Naive B cell (primary cell): Measurements from ENCODE around the gene AUH. TPM values are rescaled to one million over a fixed set of nuclear protein-coding genes. Genes with fewer than 3 reads are reported as not detected.
A peak's percentile ranks its signal among the peaks of the same experiment; 100 is the strongest.

ENCODE experiments used
- ATAC-seq, 2 donors: fragments of 150-1000 bp; cut with Tn5 transposase; 2 replicates each; pipeline ENCODE4 v1.10.0; 2021; ENCODE audit warnings: low read depth in 2 of 2, mild to moderate bottlenecking in 2 of 2, moderate library complexity in 2 of 2
- DNase-seq: peaks from one replicate; pipeline ENCODE4 v3.0.0; 2022
- H3K27ac Mint-ChIP-seq, 6 donors: one replicate each; pipeline ENCODE4 v1.8.0; 2020 to 2022; ENCODE audit warnings: mild to moderate bottlenecking in 6 of 6, mixed read lengths in 6 of 6, moderate library complexity in 5 of 6, inconsistent platforms in 2 of 6
- H3K27me3 Mint-ChIP-seq, 3 donors: one replicate each; pipeline ENCODE4 v1.8.0; 2021 to 2022; ENCODE audit warnings: mixed read lengths in 3 of 3, mild to moderate bottlenecking in 1 of 3
- H3K36me3 Mint-ChIP-seq, 2 donors: one replicate each; pipeline ENCODE4 v1.8.0; 2020 to 2022; ENCODE audit warnings: mixed read lengths in 2 of 2, inconsistent platforms in 1 of 2, mild to moderate bottlenecking in 1 of 2
- H3K4me1 Mint-ChIP-seq, 3 donors: one replicate each; pipeline ENCODE4 v1.8.0; 2020 to 2022; ENCODE audit warnings: mixed read lengths in 3 of 3, inconsistent platforms in 1 of 3, mild to moderate bottlenecking in 1 of 3, moderate library complexity in 1 of 3
- H3K4me3 Mint-ChIP-seq, 8 donors: one replicate each; pipeline ENCODE4 v1.8.0; 2020 to 2022; ENCODE audit warnings: mild to moderate bottlenecking in 8 of 8, mixed read lengths in 8 of 8, moderate library complexity in 8 of 8, inconsistent platforms in 2 of 8
- H3K9me3 Mint-ChIP-seq, 7 donors: one replicate each; pipeline ENCODE4 v1.8.0; 2020 to 2022; ENCODE audit warnings: mixed read lengths in 7 of 7, mild to moderate bottlenecking in 5 of 7, inconsistent platforms in 2 of 7, moderate library complexity in 1 of 7
- polyA plus RNA-seq, 6 donors: library from polyadenylated mRNA; unstranded; fragments of 300-500 nt; fragmentation: Illumina TruSeq; gene quantifications; one replicate each; pipeline ENCODE4 v1.2.3, GENCODE V29; 2021; ENCODE audit warnings: low read depth in 6 of 6

AUH gene
- 10 to 100 TPM in 3 of 6 donors, 1 to 10 TPM in 3; 8.1 to 11.4 (median 10.1) TPM for polyA plus RNA-seq

DNA sequence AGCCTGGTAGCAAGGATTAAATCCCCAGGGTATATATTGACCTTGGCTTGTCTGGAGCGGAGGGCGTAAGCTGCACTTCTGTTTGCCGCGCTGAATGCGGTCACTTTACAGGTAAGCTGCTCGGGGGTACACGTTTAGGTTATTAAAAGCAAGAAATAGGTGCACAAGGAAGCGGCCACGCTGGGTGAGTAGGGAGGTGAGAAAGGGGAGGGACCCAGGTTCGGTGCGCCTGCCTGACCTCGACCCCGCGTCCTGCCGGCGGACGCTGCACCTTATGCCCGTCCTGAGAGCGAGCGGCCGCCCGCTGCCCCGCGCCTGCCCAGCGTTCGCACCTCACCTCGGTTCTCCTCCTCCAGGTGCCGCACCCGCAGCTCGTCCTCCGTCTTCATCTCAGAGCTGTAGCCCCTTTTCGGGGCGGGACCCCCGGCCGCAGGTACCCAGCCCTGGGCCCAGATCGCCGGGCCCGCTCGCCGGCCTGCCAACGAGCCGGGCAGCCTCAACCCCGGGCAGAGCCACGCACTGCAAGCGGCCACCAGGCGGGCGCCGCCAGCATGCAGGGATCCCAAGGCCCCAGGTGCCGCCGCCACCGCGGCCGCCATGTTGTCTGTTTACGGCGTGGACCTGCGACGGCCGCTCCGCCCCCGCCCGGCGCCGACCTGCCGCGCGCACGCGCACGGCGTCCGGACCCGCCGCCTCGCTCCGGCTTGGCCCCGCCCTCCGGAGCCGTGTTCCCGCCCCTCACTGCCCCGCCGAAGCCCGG lies at the start of gene AUH:
AUH (minus strand) TSS at position 628 of the 760 bp plus-strand sequence; CDS start at position 599, 29 bp downstream.
- peaks cover 33 to 43% (median 35%) of the 10 kb centered on the region in 3 donors for H3K4me1 Mint-ChIP-seq
- H3K4me3 Mint-ChIP-seq, result peak within 1 kb of the TSS; percentile 87 to 98 (median 96)
- DNase-seq, result peak; percentile 89
- peak within 1 kb of the TSS; percentile 90 to 96 (median 96) for H3K27ac Mint-ChIP-seq
- ATAC-seq, result peak; percentile 95 to 97
- no peaks in the 10 kb centered on the region for H3K36me3 Mint-ChIP-seq
- H3K9me3 Mint-ChIP-seq, result peaks cover 0 to 5% (median 0%) of the 10 kb centered on the region in 7 donors
- no peaks in the 10 kb centered on the region for H3K27me3 Mint-ChIP-seq

- H3K4me3 Mint-ChIP-seq, result peak overlapping the region in 1 of 8 donors; percentile 48
- no peak overlapping the region for H3K27ac Mint-ChIP-seq
- no peaks in the 10 kb centered on the region for H3K27me3 Mint-ChIP-seq
- H3K4me1 Mint-ChIP-seq, result peaks cover 14 to 24% (median 15%) of the 10 kb centered on the region in 3 donors
- DNase-seq (no peak), ATAC-seq (peak; percentile 57 to 61)
- no peaks in the 10 kb centered on the region for H3K9me3 Mint-ChIP-seq
- H3K36me3 Mint-ChIP-seq, result peaks cover 13 to 14% of the 10 kb centered on the region in 2 donors
Observed at GRCh38 chr9:91411096-91411771, 49.5 kb upstream of the AUH start.

DNA sequence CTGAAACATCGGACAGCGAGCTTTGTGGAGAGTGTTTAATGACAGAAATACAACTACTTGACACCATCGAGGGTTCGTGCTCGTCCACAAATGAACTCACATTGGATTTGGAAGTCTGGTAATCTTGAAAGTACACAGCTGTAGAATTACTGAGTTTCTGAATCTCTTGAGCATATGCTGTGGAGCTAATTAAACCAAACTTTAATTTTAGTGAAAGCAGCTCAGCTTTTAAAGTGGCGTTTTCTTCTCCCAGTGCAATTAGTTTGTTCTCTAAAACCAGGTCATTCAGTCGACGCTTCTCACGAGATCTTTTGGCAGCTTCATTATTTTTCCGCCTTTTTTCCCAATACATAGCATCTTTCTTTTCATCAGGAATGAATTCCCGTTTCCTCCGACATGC lies 48.4 kb upstream of the AUH start:
- no peak for ATAC-seq
- H3K27me3 Mint-ChIP-seq, result no peaks in the 10 kb centered on the region
- H3K4me3 Mint-ChIP-seq, result no peak overlapping the region
- H3K27ac Mint-ChIP-seq, result no peak overlapping the region
- H3K9me3 Mint-ChIP-seq, result no peaks in the 10 kb centered on the region
- H3K36me3 Mint-ChIP-seq, result peaks cover 13 to 14% of the 10 kb centered on the region in 2 donors
- H3K4me1 Mint-ChIP-seq, result peaks cover 14 to 16% (median 15%) of the 10 kb centered on the region in 3 donors
- DNase-seq, result no peak

DNA sequence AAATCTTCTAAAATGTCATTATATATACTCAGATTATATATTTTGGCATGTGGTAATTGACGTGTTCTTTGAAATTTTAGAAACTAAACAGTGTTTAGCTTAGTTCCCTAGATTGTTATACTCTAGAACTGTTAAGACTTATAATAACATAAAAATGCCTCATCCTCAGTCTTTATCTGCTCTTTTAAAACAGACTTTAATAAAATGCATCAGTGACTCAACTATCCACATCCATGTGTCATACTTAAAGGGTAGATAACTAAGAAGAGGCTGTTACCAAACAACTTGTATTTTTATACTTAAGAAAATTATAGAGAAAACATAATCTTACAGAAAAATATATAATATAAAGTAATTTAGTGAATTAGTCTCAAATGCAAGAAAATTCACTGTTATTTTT lies 46.8 kb upstream of the AUH start:
- ATAC-seq (no peak), DNase-seq (no peak)
- Mint-ChIP-seq H3K27me3 (no peaks in the 10 kb centered on the region), H3K9me3 (no peaks in the 10 kb centered on the region), H3K27ac (no peak overlapping the region), H3K36me3 (peaks cover 13 to 14% of the 10 kb centered on the region in 2 donors), H3K4me3 (no peak overlapping the region), H3K4me1 (peaks cover 14 to 23% (median 16%) of the 10 kb centered on the region in 3 donors)

DNA sequence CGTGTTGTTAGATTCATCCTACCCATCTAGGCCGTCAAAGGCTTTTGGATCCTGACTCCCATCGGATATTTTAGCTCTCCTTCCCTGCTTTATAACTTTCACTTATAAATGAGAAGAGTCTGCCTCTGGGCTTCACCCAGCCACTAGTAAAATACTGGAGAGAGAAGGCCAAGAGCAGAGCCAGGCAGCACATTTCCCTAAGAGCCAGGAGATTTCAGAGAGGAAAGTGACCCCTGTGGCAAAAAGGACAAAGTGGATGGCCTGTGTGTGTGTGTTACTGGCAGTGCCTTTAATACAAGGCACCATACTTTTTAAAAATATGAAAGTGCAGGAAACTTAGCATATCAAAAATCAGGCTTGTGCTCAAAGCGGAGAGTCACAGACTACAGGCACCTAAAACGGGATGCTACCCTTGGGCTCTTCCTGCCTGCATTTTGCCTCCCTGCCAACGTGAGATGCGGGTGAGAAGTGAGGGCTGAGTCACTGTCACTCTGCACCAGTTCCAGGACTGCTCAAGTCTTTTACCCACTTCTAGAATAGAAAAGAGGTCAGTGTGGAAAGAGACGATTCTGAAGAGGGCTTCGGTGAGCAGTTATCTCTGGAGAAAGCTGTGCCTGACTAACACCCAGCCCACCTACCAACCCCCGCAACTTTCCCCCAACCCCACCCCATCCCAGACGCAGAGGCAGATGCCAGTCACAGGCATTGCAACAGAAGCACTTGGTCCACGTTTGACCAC lies 46.0 kb upstream of the AUH start:
- DNase-seq (no peak), ATAC-seq (no peak)
- H3K4me1 Mint-ChIP-seq, result peaks cover 17 to 25% (median 18%) of the 10 kb centered on the region in 3 donors
- H3K27me3 Mint-ChIP-seq, result peaks cover 0 to 4% (median 2%) of the 10 kb centered on the region in 3 donors
- H3K36me3 Mint-ChIP-seq, result peaks cover 13 to 14% of the 10 kb centered on the region in 2 donors
- H3K9me3 Mint-ChIP-seq, result no peaks in the 10 kb centered on the region
- no peak overlapping the region for H3K4me3 Mint-ChIP-seq
- no peak overlapping the region for H3K27ac Mint-ChIP-seq

GRCh38 chr9:91405343-91406077 lies 43.8 kb upstream of the AUH start:
- H3K27ac Mint-ChIP-seq, result no peak overlapping the region
- H3K4me3 Mint-ChIP-seq, result no peak overlapping the region
- H3K4me1 Mint-ChIP-seq, result peaks cover 9 to 13% (median 10%) of the 10 kb centered on the region in 3 donors
- no peak for ATAC-seq
- H3K27me3 Mint-ChIP-seq, result peaks cover 7 to 14% (median 9%) of the 10 kb centered on the region in 3 donors
- H3K9me3 Mint-ChIP-seq, result peaks cover 0 to 1% (median 0%) of the 10 kb centered on the region in 7 donors
- H3K36me3 Mint-ChIP-seq, result peaks cover 11 to 12% of the 10 kb centered on the region in 2 donors
- DNase-seq, result no peak

DNA sequence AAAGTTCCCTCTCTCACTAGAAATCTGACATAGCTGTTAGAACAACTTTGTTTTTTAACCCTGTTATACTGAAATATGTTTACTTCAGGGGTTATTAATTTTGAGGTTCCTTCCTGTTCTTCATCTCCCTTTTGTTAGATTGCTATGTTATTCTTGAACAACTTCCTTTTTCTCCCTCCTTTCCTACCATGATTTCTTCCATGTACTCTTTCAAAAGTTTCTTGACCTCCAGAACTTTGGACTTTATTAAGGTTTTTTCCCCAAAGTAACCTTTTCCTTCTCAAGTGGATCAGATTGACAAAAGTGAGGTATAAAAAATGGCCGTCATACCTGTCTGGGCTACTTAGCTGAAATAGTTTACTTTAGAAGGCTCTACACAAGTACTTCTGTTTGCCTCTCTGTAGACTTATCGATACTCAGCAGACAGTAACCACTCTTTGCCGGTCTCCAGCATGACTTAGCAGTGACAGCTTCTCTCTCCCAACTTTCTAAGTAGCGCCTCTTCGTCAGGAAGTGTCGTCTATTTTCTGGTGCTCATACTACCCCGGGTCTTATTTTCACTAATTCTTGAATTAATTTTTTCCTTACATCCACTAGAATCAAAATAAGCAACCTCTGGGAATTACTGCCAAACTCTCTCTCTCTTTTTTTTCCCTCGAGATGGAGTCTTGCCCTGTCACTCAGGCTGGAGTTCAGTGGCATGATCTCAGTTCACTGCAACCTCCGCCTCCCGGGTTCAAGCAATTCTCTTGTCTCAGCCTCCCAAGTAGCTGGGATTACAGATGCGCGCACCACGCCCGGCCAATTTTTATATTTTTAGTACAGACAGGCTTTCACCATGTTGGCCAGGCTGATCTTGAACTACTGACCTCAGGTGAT lies 42.2 kb upstream of the AUH start:
- H3K4me1 Mint-ChIP-seq, result peaks cover 9 to 13% (median 10%) of the 10 kb centered on the region in 3 donors
- H3K9me3 Mint-ChIP-seq, result peaks cover 0 to 1% (median 0%) of the 10 kb centered on the region in 7 donors
- H3K4me3 Mint-ChIP-seq, result no peak overlapping the region
- DNase-seq (no peak), ATAC-seq (no peak)
- no peaks in the 10 kb centered on the region for H3K36me3 Mint-ChIP-seq
- peak overlapping the region in 2 of 6 donors; percentile 10 to 49 for H3K27ac Mint-ChIP-seq
- H3K27me3 Mint-ChIP-seq, result peaks cover 7 to 14% (median 9%) of the 10 kb centered on the region in 3 donors

GRCh38 chr9:91398926-91399325 lies 37.2 kb upstream of the AUH start:
- peaks cover 6 to 9% (median 8%) of the 10 kb centered on the region in 3 donors for H3K4me1 Mint-ChIP-seq
- H3K4me3 Mint-ChIP-seq, result no peak overlapping the region
- H3K9me3 Mint-ChIP-seq, result peaks cover 0 to 1% (median 0%) of the 10 kb centered on the region in 7 donors
- peaks cover 9 to 15% (median 14%) of the 10 kb centered on the region in 3 donors for H3K27me3 Mint-ChIP-seq
- H3K36me3 Mint-ChIP-seq, result no peaks in the 10 kb centered on the region
- ATAC-seq (no peak), DNase-seq (no peak)
- no peak overlapping the region for H3K27ac Mint-ChIP-seq

DNA sequence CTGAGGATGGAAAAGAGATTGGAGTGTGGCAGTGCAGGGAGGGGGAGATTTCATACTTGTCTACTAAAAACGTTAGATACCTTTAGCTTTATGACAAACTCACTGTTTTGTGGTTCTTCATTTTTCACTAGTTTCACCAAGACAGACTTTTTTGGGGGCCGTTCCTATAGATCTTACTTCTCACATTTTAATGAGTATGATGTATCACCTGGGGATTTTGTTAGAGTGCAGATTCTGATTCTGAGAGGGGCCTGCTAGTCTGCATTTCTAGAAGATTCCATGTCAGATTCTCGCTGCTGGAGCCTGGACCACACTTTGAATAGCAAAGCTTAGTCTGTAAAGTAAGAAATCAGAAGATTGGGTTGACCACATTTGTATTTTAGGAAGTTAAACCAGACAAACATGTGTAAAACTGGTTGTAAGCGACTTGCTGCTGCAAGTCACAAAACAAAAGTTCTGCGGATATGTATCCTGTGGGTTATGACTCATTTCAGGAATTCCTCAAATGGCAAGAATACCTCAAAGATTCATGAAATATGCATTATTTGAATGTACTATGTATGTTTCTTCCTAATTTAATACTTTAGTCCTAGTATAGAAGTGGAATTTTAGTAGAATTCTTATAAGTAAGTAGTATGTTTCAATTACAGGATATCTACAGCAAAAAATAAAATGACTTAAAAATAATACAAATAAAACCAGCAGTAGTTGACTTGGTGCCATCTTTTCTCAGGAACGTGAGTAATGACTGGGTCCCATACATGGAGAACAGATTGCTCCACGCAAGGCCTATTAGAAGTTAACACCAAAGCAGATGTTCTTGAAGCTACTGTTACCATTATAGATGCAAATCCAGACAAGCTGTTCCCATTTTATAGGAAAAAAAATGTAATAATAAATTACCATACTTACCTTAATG lies 34.1 kb upstream of the AUH start:
- peaks cover 0 to 5% of the 10 kb centered on the region in 2 donors for H3K36me3 Mint-ChIP-seq
- no peak overlapping the region for H3K4me3 Mint-ChIP-seq
- ATAC-seq (no peak), DNase-seq (no peak)
- no peaks in the 10 kb centered on the region for H3K4me1 Mint-ChIP-seq
- no peaks in the 10 kb centered on the region for H3K9me3 Mint-ChIP-seq
- H3K27ac Mint-ChIP-seq, result no peak overlapping the region
- H3K27me3 Mint-ChIP-seq, result peaks cover 0 to 8% (median 0%) of the 10 kb centered on the region in 3 donors

DNA sequence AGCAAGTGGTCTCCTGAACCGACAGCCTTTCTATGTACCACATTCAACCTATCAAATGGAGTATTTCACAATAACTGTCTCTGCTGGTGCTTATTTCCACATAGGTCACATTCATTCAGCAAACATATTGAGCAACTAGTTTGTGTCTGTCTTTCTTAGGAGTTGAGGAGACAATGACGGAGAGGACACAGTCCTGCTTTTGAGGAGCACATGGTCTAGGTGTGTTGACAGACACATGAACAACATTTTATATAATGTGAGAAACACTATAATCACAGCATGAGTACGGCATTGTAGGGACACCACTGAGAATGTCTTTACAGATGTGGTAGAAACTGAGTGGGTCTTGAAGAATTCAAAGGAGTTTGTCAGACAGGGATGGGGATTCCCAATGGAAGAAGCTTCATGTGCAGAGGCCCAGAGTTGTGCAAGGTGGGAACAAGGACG lies 33.4 kb upstream of the AUH start:
- peak overlapping the region in 1 of 6 donors; percentile 1 for H3K27ac Mint-ChIP-seq
- peaks cover 0 to 5% of the 10 kb centered on the region in 2 donors for H3K36me3 Mint-ChIP-seq
- DNase-seq (no peak), ATAC-seq (no peak)
- peaks cover 0 to 8% (median 0%) of the 10 kb centered on the region in 3 donors for H3K27me3 Mint-ChIP-seq
- no peaks in the 10 kb centered on the region for H3K4me1 Mint-ChIP-seq
- no peaks in the 10 kb centered on the region for H3K9me3 Mint-ChIP-seq
- H3K4me3 Mint-ChIP-seq, result no peak overlapping the region

DNA sequence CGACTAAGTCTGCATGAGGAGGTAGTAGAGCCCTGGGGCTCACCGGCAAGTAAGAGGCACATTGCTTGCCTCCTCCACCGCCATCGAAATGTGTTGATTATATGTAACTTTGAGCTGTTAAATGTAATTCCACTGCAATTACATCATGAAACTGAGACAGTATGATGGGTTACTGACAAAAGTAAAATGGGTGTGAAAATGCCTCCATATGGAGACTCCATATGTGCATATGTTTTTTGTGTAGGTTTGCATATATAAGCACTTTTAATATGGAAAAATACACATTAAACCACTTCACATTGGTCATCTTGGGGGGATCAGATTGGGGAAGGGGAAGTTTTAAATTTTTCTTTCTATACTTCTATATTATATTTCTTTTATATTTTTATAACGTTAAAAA lies 32.1 kb upstream of the AUH start:
- Mint-ChIP-seq H3K4me3 (no peak overlapping the region), H3K36me3 (peaks cover 0 to 5% of the 10 kb centered on the region in 2 donors), H3K27ac (no peak overlapping the region), H3K27me3 (peaks cover 0 to 8% (median 0%) of the 10 kb centered on the region in 3 donors), H3K9me3 (no peaks in the 10 kb centered on the region), H3K4me1 (no peaks in the 10 kb centered on the region)
- DNase-seq (no peak), ATAC-seq (no peak)
